A549 (cell line): Measurements from ENCODE around the gene TAF11L7. TPM values are rescaled to one million over a fixed set of nuclear protein-coding genes. Genes with fewer than 3 reads are reported as not detected.
"Not testable (repeated sequence)": the region's sequence is repeated elsewhere in the genome, so short reads cannot be mapped to it uniquely, and the experiment has no call there.

ENCODE experiments used
- ATAC-seq, 2 experiments: fragments of 200-7000 bp in 1 of 2; fragments of >200 bp in 1 of 2; cut with Nextera tagmentation in 1 of 2; cut with Tn5 transposase in 1 of 2; 3 replicates each; pipeline versions ENCODE4 v1.8.0 to v1.9.1; 2018 to 2020; ENCODE audit warnings: mild to moderate bottlenecking in 1 of 2, moderate library complexity in 1 of 2
- CTCF ChIA-PET: fragments of 300-600 bp; sonication (Branson Sonifier 250); formaldehyde crosslinking; extraction: SDS; loops from one replicate; lab custom pipeline; 2021; ENCODE audit warnings: antibody characterized with exemption, inconsistent platforms; lab: Yijun Ruan, JAX
- POLR2A ChIA-PET: fragments of 350-600 bp; formaldehyde crosslinking; extraction: SDS; loops from one replicate; lab custom pipeline; 2021; ENCODE audit warnings: antibody characterized with exemption, inconsistent platforms; lab: Yijun Ruan, JAX
- DNase-seq, 2 experiments: peaks; one replicate each; pipeline versions ENCODE4 v3.0.0 to v3.0.0-alpha.2; 2011 to 2016; ENCODE audit warnings: low read depth in 1 of 2, low spot score in 1 of 2
- FAIRE-seq: peaks from 2 replicates; lab custom pipeline; 2011; peaks lifted over from hg19 to GRCh38; lab: Jason Lieb, UNC
- H3K27ac ChIP-seq, 2 experiments: fragments of >200 bp; sonication (Bioruptor Twin); formaldehyde crosslinking; 3 replicates each; pipeline ENCODE4 v1.5.1; 2016 to 2017
- H3K4me1 ChIP-seq: fragments of >200 bp; sonication (Bioruptor Twin); formaldehyde crosslinking; 3 replicates; pipeline ENCODE4 v1.6.1; 2016
- H3K4me2 ChIP-seq: fragments of >200 bp; sonication (Bioruptor Twin); formaldehyde crosslinking; 3 replicates; pipeline ENCODE4 v1.6.1; 2016
- H3K4me3 ChIP-seq: fragments of >200 bp; sonication (Bioruptor Twin); formaldehyde crosslinking; 3 replicates; pipeline ENCODE4 v1.5.1; 2016
- H3K9me3 ChIP-seq: fragments of >200 bp; sonication (Bioruptor Twin); formaldehyde crosslinking; 3 replicates; pipeline ENCODE4 v1.6.1; 2016
- CBX8 ChIP-seq: fragments of 200-600 bp; sonication (generic); IDR thresholded peaks from 2 replicates; pipeline ENCODE4 v1.6.1; 2016
- CHD2 ChIP-seq: fragments of 150-350 bp; IDR thresholded peaks from 2 replicates; pipeline ENCODE4 v1.6.1; 2014; ENCODE audit warnings: low read length; ENCODE audit not compliant: partially characterized antibody
- EHMT2 ChIP-seq: fragments of 200-600 bp; sonication (generic); IDR thresholded peaks from 2 replicates; pipeline ENCODE4 v1.6.1; 2016; ENCODE audit warnings: antibody characterized with exemption, low read depth, mild to moderate bottlenecking, moderate library complexity
- FOXS1 ChIP-seq: fragments of 250-450 bp; sonication (Bioruptor Pico); IDR thresholded peaks from 2 replicates; pipeline ENCODE4 v1.5.0; 2020; ENCODE audit warnings: mild to moderate bottlenecking, moderate library complexity
- HOXB5 ChIP-seq: fragments of 250-450 bp; sonication (Bioruptor Pico); IDR thresholded peaks from 2 replicates; pipeline ENCODE4 v1.5.0; 2020; ENCODE audit warnings: mild to moderate bottlenecking, moderate library complexity
- KDM5A ChIP-seq: fragments of 200-600 bp; sonication (generic); IDR thresholded peaks from 2 replicates; pipeline ENCODE4 v1.6.1; 2016; ENCODE audit warnings: antibody characterized with exemption, mild to moderate bottlenecking
- MYC ChIP-seq: IDR thresholded peaks from 2 replicates; pipeline ENCODE4 v1.6.1; 2012; ENCODE audit warnings: mild to moderate bottlenecking, inconsistent platforms, low read length, improper control_type of control experiment, borderline replicate concordance
- NR3C1 ChIP-seq: fragments of >200 bp; sonication (Bioruptor Twin); formaldehyde crosslinking; IDR thresholded peaks from 3 replicates; pipeline ENCODE4 v1.6.1; 2017
- POLR2AphosphoS2 ChIP-seq: conservative IDR thresholded peaks from 2 replicates; pipeline ENCODE4 v1.6.1; 2012; ENCODE audit warnings: low read length, improper control_type of control experiment, inconsistent platforms
- RCOR1 ChIP-seq: fragments of 150-350 bp; IDR thresholded peaks from 2 replicates; pipeline ENCODE4 v1.6.1; 2014; ENCODE audit warnings: antibody characterized with exemption, low read length, low read depth
- RFX5 ChIP-seq: fragments of 450-650 bp; IDR thresholded peaks from 2 replicates; pipeline ENCODE4 v1.7.1; 2014; ENCODE audit warnings: antibody characterized with exemption, mild to moderate bottlenecking, moderate library complexity
- SMC3 ChIP-seq: fragments of >200 bp; sonication (Bioruptor Twin); formaldehyde crosslinking; IDR thresholded peaks from 3 replicates; pipeline ENCODE4 v1.6.1; 2018; ENCODE audit warnings: inconsistent platforms
- SREBF2 ChIP-seq: fragments of 450-650 bp; IDR thresholded peaks from 2 replicates; pipeline ENCODE4 v1.6.1; 2014; ENCODE audit warnings: mild to moderate bottlenecking, moderate library complexity
- ZC3H11A ChIP-seq: fragments of 450-650 bp; IDR thresholded peaks from 2 replicates; pipeline ENCODE4 v1.6.1; 2014; ENCODE audit warnings: antibody characterized with exemption, mild to moderate bottlenecking
- ZSCAN20 ChIP-seq: fragments of 250-450 bp; sonication (Bioruptor Pico); IDR thresholded peaks from 2 replicates; pipeline ENCODE4 v1.8.0; 2022; ENCODE audit warnings: mild to moderate bottlenecking, moderate library complexity
- WGBS: methylation state at CpG from one replicate; pipeline ENCODE4 v1.1.6; 2017; ENCODE audit errors: missing lambda C conversion rate; 5-methylcytosine and 5-hydroxymethylcytosine counted together
- polyA minus RNA-seq: library from RNA; depleted of rRNA, polyadenylated mRNA; stranded (reverse); fragments of >200 nt; gene quantifications from 2 replicates; pipeline ENCODE4 v1.2.3, GENCODE V29; 2011; rRNA and poly(A)+ RNA removed
- polyA plus RNA-seq, 4 experiments: library from polyadenylated mRNA; depleted of rRNA in 3 of 4; stranded (reverse); fragments of >200 nt; fragmentation: RNase III in 1 of 4; extraction: RNeasy Plus Mini Kit Qiagen cat#74134 plus additional on column Dnase treatment in 1 of 4; gene quantifications; 2 replicates in 3 of 4; 3 replicates in 1 of 4; pipeline ENCODE4 v1.2.3, GENCODE V29; 2011 to 2017
- TF ChIP-seq, protein P1 (sequence below): fragments of 250-450 bp; sonication (Bioruptor Pico); IDR thresholded peaks from 2 replicates; pipeline ENCODE4 v1.5.0; 2020; ENCODE audit warnings: low read depth, mild to moderate bottlenecking, moderate library complexity
- TF ChIP-seq, protein P2 (sequence below): fragments of >200 bp; sonication (Bioruptor Twin); formaldehyde crosslinking; IDR thresholded peaks from 3 replicates; pipeline ENCODE4 v1.5.1; 2016

Gene TAF11L7
- not detected in 2 replicates for polyA plus RNA-seq (2011; rRNA removed)
- not detected in 2 replicates for polyA plus RNA-seq (2012; cell fraction: cytosol; rRNA removed)
- not detected in 2 replicates for polyA plus RNA-seq (2012; cell fraction: nucleus; rRNA removed)
- polyA plus RNA-seq (2017; fragmentation: RNase III; extraction: RNeasy Plus Mini Kit Qiagen cat#74134 plus additional on column Dnase treatment) = not detected in 3 replicates
- polyA minus RNA-seq = not detected in 2 replicates

DNA sequence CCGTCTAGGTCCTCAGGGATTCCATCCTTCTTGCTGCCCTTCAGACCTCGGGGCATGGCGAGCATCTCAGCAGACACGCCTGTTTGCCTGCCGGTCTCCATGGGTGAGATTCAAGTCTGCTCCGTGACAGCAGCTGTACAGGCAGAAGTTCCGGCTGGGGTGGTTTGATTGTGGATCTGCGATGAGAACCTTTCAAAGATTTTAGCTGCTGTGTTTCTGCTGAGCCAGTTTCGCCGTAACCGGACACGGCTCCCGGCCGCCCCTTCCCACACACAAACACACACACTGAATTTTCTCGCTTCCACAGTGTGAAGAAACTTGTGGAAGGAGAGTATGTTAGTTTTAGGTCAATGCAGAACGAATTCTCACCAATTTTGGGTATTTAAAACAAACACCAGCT lies at the start of gene TAF11L7:
Gene TAF11L7, minus strand, starts transcription at position 101 of the 400 bp plus-strand sequence.
- H3K4me3 ChIP-seq, CTCF ChIA-PET, FAIRE-seq, H3K4me1 ChIP-seq, POLR2A ChIA-PET, H3K27ac ChIP-seq, DNase-seq, ATAC-seq, H3K4me2 ChIP-seq, H3K9me3 ChIP-seq: not testable (repeated sequence)
- WGBS = no CpG with 5 or more reads among the region's 16 CpGs

DNA sequence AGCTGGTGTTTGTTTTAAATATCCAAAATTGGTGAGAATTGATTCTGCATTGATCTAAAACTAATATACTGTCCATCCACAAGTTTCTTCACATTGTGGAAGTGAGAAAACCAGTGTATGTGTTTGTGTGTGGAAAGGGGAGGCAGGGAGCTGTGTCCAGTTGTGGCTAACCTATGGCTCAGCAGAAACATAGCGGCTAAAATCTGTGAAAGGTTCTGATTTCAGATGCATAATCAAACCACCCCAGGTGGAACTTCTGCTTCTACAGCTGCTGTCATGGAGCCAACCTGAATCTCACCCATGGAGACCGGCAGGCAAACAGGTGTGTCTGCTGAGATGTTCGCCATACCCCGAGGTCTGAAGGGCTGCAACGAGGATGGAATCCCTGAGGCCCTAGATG lies 48.6 kb upstream of the TAF11L7 start, which contains the start of gene TAF11L14:
Gene TAF11L14, plus strand, starts transcription at position 301 of the 400 bp plus-strand sequence.
- H3K4me2 ChIP-seq = no peak within 1 kb of the TSS
- no peak for DNase-seq
- H3K27ac ChIP-seq = no peak within 1 kb of the TSS
- no peak for FAIRE-seq
- 57% methylated on average over 5 of the region's 5 CpGs for WGBS
- ATAC-seq = no peak
- TF ChIP-seq CHD2 = no peak
- no peak for TF ChIP-seq RCOR1
- TF ChIP-seq RFX5 = no peak
- no peak for TF ChIP-seq CBX8
- TF ChIP-seq SREBF2 = no peak
- no peak for TF ChIP-seq NR3C1
- TF ChIP-seq SMC3 = no peak
- no peaks in the 10 kb centered on the region for H3K4me1 ChIP-seq
- H3K4me3 ChIP-seq = no peak within 1 kb of the TSS
- no peaks in the 10 kb centered on the region for H3K9me3 ChIP-seq
- CTCF ChIA-PET = interaction anchor here (0.9 to 1.1 kb wide), 3 partner anchors 13 to 435 kb away, joined by 3 to 4 read pairs (median 3); no protein-coding TSS in a partner anchor
- POLR2A ChIA-PET = no interaction called here

DNA sequence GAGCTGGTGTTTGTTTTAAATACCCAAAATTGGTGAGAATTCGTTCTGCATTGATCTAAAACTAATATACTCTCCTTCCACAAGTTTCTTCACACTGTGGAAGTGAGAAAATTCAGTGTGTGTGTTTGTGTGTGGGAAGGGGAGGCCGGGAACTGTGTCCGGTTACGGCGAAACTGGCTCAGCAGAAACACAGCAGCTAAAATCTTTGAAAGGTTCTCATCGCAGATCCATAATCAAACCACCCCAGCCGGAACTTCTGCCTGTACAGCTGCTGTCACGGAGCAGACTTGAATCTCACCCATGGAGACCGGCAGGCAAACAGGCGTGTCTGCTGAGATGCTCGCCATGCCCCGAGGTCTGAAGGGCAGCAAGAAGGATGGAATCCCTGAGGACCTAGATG lies 46.2 kb upstream of the TAF11L7 start, which contains the start of gene TAF11L13:
Gene TAF11L13, plus strand, starts transcription at position 301 of the 400 bp plus-strand sequence.
- H3K4me2 ChIP-seq, DNase-seq, H3K4me3 ChIP-seq, ATAC-seq, CTCF ChIA-PET, FAIRE-seq, H3K4me1 ChIP-seq, POLR2A ChIA-PET, H3K9me3 ChIP-seq, H3K27ac ChIP-seq: not testable (repeated sequence)
- WGBS = 75% methylated on average over 8 of the region's 12 CpGs

DNA sequence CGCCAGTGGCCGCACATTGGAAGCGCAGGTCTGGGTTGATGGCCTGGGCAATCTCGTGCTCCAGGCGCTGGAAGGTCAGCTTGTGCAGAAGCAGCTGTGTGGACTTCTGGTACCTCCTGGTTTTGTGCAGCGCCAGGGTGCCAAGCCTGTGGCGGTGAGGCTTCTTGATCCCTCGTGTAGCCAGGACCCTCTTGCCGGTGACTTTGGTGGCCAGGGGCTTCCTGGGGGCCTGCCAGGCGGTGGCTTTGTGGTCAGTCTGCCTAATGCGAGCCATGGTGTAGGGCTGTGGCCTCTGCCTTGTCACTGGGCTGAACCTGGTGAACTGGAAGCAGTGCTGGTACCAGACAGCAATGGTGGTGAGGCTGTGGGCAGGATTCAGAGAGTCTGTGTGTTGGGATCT lies 40.1 kb upstream of the TAF11L7 start:
- CTCF ChIA-PET = no interaction called here
- Histone ChIP-seq H3K4me3 (no peak overlapping the region), H3K27ac (no peak overlapping the region), H3K9me3 (no peaks in the 10 kb centered on the region), H3K4me2 (no peak overlapping the region), H3K4me1 (no peaks in the 10 kb centered on the region)
- whole genome bisulfite sequencing = 85% methylated on average over 5 of the region's 11 CpGs
- FAIRE-seq (no peak), ATAC-seq (no peak), DNase-seq (no peak)
- TF ChIP-seq, protein P1, sequence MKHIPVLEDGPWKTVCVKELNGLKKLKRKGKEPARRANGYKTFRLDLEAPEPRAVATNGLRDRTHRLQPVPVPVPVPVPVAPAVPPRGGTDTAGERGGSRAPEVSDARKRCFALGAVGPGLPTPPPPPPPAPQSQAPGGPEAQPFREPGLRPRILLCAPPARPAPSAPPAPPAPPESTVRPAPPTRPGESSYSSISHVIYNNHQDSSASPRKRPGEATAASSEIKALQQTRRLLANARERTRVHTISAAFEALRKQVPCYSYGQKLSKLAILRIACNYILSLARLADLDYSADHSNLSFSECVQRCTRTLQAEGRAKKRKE (CRISPR knock-in tag) = no peak
- no peak for TF ChIP-seq CHD2
- no peak for TF ChIP-seq KDM5A
- TF ChIP-seq RCOR1 = no peak
- TF ChIP-seq, protein P2, sequence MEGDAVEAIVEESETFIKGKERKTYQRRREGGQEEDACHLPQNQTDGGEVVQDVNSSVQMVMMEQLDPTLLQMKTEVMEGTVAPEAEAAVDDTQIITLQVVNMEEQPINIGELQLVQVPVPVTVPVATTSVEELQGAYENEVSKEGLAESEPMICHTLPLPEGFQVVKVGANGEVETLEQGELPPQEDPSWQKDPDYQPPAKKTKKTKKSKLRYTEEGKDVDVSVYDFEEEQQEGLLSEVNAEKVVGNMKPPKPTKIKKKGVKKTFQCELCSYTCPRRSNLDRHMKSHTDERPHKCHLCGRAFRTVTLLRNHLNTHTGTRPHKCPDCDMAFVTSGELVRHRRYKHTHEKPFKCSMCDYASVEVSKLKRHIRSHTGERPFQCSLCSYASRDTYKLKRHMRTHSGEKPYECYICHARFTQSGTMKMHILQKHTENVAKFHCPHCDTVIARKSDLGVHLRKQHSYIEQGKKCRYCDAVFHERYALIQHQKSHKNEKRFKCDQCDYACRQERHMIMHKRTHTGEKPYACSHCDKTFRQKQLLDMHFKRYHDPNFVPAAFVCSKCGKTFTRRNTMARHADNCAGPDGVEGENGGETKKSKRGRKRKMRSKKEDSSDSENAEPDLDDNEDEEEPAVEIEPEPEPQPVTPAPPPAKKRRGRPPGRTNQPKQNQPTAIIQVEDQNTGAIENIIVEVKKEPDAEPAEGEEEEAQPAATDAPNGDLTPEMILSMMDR = no peak
- TF ChIP-seq ZC3H11A = no peak
- TF ChIP-seq POLR2AphosphoS2 = no peak
- TF ChIP-seq ZSCAN20 (CRISPR knock-in tag) = no peak
- no peak for TF ChIP-seq FOXS1
- TF ChIP-seq EHMT2 = no peak
- TF ChIP-seq MYC = no peak
- no peak for TF ChIP-seq HOXB5 (CRISPR knock-in tag)
- TF ChIP-seq SREBF2 = no peak
- POLR2A ChIA-PET = no interaction called here
